Stimulated activated CD8-positive, alpha-beta memory T cell treated with anti-CD3 and anti-CD28 coated beads, Interleukin-15, amount 100 ng/mL, for 1 hour (primary cell): ENCODE data around the gene ARAP2.

Experiments used
- DNase-seq: peaks from one replicate; pipeline ENCODE4 v3.0.0-alpha.2; 2020; ENCODE audit warnings: low read depth

The ARAP2 gene

DNA sequence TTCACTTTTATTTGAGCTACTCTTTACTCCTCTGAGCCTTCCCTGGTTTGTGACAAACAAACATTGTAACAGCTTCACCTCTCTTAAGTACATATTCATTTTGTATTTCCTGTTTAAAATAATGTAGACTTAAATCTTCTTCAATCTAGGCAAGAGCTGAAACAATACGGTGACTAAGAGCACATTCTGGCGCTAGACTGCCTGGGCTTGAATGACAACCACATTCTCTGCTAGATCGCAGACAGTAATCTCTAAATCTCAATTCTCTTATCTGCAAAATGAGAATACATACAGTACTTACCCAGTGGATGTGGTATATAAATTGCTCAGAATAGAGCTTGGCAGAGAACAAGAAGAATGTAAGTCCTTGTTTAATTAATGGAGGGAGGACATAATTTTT lies 144.8 kb downstream of the ARAP2 start:
- no peak for DNase-seq

DNA sequence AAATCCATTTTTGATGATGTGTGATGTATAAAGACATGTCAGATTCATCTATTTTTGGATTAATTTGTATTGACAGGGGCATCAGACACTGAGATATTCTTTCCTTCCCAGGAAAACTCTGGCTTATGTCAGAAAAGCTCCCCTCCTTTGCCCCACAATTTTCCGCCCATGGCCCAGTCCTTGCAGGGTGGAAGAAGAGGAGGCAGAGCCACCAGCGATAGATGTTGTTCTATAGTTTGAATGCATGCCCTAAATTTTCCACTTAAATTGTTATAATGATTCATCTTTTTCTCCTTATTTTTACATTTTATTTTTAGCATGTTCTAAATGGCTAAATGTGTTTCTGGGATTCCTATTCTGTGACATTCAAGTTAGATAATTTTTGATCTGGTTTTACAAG lies 149.3 kb downstream of the ARAP2 start:
- DNase-seq, result no peak

DNA sequence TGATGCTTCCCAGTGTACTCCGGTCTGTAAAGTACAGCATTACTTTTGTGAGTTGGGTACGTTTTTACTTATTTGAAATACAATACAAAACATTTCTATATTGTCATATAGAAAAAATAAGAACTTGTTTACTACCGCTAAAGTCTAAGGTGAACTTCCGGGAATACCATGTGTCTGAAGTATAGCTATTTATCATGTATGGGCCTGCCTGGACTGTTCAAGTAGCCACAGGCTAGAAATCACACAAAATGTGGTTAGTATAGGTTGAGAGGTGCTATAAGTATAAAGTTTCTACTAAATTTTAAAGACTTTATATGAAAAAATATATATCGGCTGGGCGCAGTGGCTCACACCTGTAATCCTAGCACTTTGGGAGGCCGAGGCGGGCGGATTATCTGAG lies 152.3 kb downstream of the ARAP2 start:
- no peak for DNase-seq

DNA sequence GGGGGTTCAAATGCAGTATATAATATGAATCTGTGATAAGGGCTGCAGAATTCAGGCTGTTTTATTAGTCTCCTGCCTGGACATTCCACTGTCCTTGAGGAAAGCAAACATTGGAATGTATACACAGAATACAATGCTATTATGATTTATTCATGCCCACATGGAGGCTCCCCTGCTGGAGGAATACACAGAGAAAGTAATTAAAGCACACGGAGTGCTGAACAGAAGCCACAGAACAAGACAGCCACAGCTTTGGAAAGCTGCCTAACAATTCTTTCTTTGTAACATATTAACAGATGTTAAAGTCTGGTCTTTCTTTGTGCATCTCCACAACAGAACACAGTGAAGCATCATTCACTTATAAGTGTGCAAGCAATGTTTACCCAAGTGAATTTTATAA lies 155.8 kb downstream of the ARAP2 start:
- no peak for DNase-seq

DNA sequence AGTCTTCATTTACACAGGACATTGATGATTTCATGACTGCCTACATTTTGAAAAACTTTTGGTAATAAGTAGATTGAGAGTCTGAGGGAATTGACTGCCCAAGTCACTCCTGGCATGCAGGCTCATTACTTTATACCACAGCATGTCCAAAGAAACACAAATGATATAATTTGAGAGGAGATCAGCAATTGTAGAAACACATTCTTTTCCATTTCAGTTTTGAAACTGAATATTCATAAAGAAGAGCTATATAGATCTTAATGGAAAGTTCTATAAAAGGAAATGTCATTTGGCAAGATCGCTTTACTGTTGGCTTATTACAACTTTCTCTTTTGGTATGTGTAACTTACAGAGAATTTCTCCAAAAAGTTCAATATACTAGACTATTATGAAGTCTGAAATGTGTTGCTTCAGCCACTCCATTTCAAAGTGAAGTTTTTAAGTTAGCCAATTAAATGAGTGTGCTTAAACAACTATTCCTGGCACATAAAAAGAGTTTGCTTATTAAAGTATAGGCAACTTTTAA lies 158.0 kb downstream of the ARAP2 start:
- no peak for DNase-seq

DNA sequence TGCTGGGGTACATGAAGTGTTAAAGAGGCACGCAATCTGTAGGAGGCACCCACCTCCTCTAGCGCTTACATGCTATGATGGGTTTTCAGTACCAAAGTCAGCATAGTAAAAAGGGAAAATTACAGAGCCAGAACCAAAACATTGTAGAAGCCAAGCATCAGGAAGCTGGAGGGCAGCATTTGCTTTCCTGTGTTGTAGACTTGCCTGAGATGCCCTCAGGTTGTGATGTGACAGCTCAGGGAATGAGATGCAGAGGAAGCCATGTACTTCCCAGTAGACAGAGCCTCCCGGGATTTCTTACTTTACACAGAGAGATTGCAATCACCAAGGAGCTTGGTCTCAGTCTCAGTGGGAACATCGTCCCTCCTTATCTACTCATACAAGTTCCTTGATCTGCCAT lies 161.5 kb downstream of the ARAP2 start:
- no peak for DNase-seq

DNA sequence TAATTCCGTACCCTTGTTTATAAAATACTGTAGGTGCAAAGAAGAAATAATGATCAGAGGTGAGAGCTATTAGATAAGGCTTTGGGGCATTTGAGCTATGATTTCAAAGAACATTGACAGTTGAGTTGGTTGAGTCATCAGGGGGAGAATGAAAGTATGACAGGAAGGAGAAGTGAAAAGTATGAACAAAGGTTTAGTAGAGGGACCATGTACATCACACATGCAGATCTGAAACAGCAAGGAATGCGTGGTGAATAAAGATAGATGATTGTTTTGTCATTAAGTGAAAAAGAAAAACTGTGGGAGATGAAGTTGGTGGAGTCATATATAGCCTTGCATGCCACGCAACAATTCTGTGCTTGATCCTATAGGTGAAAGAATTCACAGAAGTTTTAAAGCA lies 163.1 kb downstream of the ARAP2 start:
- DNase-seq, result no peak

DNA sequence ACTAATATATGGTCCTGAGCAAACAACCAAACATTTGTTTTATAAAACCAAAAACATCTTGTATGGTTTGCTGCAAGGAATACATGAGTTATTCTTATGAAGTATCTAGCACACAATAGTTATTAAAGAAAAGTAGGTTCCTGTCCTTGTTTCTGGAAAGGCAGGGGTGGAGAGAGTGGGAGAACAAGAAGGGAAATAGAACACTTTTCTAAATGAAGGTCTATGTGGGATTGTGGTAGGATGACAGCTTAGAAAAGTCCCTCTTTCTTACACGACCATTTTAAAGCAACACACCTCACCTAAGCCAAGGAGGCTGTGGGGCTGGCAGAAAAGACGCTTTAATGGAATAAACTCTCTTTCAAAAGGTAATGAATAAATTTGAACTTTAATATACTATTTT lies 164.6 kb downstream of the ARAP2 start:
- no peak for DNase-seq

DNA sequence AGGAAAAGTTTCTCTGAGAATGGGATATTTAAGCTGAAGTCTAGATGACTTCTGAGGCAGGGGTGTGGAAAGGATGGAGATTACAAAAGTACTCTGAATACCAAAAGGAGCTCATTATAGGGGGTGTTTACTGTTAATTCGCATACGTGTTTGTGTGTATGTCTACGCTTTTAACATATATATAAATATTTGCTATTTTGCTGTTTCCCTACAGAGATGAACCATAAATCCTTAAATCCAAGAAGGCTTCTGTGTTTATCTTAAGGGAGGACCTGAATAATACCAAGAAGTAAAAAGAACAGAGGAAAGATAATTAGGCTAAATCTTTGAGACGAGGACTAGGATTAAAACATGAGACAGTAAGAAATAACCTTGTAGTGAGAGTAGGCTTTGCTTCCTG lies 166.0 kb downstream of the ARAP2 start:
- no peak for DNase-seq

DNA sequence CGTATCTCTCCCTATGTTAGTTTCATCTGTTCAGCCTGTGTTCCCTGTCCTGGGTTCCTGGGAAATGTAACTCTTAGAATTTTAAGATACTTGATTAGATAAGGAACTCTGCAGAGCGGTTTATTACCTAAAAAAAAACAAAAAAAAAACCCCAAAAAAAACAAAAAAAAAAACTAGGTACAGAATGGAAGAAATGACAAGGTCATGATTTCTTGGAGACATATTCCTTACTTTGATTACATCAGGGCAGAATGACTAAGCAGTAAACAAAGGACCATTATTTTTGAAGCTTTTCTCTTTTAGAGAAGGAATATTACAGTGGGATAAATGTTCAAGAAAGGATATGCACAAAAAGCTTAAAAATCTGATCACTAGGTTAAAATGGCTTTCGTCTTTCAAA lies 171.8 kb downstream of the ARAP2 start:
- no peak for DNase-seq

DNA sequence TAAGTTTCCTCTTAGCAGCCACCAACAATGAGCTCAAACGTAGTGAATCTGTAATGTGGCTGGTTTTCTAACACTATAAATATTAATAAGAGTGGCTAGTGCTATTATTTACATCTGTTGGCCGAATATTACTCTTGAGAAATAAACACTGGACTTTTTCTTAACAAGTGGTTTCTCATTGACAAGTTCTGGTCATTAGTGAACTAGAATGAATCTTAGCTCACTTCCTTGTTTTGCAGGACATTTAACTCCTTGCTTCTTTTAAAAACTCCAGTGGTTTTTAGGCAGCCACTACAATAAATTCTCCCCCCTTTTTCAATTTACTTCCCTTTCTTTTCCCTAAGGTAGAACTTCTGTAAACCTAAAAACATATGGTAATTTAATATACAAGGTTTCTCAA lies 177.2 kb downstream of the ARAP2 start:
- DNase-seq, result no peak

DNA sequence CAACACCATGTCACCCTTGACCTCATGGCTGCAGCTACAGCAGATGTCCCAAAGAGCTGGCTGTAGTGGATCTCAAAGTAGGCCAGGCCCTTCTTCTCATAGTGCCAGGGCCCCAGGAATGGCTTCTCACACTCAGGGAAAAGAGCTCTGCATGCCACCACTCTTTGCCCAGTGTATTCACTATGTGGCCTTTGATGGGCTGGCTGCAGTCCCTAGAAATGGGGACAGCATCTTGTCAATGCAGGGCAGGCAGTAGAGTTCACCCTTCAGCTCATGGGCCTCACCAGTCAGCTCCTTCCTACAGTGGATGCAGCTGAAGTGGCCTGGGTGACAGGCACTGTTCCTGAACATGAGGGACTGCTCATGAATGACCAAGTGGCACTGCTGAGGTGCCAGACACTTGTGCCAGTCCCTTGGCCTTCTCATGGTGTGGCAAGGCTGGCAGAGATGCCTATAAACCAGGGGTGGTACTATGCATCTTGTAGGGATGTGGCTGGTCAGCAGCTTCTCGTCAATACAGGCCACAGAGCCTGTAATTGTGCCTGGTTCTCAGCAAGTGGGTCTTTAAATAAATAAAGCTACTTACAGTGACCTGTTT lies 178.9 kb downstream of the ARAP2 start:
- no peak for DNase-seq

DNA sequence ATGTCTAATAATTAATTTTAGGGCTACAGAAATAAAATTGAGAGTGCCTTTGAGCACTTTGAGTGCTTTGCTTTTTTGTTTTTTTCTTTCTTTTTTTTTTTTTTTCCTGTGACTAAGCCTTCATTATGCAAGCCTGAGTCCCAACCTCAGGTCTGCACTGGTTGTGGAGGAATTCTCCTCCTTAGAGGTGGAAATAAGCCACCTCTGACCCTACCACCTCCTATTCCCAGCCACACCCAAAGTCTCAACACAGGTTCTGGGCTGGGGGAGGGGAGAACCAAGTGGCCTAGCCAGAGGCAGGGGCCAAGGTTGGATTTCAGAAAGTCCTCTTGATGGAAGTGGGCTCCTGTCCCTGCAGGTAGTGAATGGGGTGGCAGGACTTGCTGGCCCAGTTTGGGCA lies 180.2 kb downstream of the ARAP2 start:
- DNase-seq, result no peak

DNA sequence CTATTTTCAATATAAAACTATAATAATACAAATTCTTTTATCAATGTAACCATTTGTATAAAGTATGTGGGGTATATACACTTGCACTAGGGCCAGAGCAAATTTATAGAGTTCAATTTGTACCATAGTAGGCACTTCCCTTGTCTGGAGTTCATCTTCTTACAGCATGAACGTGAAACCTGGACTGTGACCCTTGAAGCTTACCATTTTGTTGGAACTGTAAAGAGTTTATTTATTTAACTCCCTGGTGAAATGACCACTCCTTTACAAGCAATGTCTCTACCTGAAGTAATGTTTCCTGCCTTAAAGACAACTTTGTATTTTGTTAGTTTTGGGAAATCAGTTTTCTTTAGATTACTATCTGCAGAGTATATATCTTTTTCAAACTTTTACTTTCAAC lies 188.2 kb downstream of the ARAP2 start:
- no peak for DNase-seq

DNA sequence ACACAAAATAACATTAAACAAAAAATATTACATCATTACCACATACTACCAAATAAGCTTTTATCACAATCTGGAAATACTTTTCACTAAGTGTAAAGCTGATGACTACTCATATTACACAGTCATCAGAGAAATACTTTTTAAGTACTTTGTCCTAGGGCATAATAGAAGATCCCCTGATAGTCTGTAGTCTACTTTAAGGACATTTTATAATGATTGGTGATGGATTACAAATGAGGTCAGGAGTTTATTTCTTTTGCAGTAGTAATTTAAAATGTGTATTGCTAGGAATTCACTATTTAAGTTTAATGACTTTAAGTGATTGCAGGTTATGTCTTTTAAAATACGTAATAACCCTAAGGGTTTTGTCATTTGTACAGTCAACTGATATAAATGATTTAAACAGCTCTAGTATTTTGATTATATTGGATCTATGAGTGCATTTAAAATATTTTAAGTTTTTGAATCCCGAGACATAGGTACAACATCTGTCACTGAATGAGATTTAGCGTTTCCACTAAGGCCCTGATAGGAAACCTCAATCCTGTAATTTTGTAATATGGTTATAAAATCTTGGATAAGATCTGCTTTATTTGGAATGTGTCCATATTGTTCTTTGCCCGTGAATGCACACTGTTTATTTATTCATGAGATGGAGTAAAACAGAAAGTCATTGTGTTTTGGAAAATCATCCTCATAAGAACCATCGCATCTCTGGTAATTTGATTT lies 189.5 kb downstream of the ARAP2 start:
- no peak for DNase-seq

DNA sequence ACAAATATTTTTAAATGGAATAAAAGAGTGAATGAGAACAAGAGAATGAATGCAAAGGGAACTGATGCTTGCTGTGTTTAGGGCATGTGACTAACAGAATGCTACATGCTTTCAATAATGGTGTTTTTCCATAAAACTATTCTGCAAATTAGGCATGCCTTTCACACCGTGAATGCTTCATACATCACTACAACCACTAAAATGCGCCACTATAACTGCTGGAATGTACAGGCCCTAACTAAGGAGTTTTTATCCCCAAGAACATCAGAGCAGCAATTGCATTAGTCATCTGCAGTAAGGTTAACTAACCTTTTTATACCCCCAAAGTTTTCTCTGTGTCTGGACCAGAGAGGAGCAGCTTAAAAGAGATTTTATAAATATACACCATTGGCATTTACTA lies 190.4 kb downstream of the ARAP2 start:
- DNase-seq, result no peak

DNA sequence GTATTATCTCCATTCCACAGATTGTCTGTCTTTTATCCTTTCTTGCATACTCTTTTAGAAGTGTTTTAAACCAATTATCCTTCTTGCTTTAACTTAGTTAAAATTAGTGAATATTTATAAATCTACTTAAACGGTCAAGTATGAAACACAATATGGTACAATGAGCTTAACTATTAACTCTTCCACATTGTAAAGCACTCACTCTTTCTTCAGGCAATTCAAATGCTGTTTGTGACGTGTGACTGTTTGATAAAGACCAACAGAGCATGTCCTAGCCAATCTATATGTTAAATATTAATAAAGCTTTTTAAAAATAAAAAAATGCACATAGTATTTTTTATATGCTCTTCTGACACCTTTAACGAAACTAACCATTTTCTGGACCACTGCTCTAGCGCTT lies 192.7 kb downstream of the ARAP2 start:
- no peak for DNase-seq

DNA sequence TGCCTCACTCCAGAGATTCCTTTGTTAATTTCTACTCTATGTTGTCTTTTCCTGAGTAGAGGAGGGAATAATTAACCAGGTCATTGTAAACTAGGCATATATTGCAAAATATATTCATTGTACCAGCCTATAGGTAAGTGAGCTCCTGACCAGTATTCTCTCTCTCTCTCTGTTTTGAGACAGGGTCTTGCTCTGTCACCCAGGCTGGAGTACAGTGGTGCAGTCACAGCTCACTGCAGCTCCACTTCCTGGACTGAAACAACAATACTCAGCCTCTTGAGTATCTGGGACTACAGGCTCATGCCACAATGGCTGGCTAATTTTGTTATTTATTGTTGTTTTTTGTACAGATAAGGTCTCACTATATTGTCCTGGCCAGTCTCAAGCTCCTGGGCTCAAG lies 198.3 kb downstream of the ARAP2 start:
- DNase-seq, result no peak

DNA sequence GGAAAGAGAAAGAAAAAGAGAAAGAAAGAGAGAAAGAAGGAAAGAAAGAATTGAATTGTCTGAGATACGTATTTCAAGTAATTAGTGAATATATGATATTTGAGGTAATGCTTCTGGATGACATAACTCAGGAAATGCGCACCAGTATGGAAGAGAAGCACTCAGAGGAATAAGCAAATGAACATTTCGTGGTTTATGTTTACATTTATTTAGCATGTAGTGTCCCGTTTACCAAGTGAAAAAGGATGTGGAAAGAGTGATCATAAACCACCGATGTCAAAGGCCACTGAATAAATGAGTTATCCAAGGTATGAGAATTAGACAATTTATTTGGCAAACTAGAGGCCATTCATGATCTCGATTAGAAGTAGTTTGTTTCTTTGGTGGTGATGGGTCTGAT lies 200.4 kb downstream of the ARAP2 start:
- no peak for DNase-seq

DNA sequence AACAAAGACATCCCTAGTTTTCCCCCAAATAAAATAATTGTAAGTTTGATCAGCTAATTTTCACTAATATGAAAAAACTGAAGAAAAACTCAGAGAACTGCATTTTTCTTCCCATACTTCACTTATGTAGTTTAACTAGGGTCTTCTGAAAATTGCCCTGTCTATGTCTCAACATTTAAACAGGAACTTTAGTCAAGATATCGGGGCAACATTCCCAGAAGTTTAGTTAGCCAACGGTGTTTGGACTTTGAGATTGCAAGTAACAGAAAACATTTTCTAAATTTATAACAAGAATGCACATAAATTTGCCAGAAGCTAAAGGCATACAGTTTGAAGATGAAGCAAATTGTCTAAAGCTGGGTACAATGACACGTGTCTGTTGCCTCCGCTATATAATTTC lies 201.1 kb downstream of the ARAP2 start:
- no peak for DNase-seq

DNA sequence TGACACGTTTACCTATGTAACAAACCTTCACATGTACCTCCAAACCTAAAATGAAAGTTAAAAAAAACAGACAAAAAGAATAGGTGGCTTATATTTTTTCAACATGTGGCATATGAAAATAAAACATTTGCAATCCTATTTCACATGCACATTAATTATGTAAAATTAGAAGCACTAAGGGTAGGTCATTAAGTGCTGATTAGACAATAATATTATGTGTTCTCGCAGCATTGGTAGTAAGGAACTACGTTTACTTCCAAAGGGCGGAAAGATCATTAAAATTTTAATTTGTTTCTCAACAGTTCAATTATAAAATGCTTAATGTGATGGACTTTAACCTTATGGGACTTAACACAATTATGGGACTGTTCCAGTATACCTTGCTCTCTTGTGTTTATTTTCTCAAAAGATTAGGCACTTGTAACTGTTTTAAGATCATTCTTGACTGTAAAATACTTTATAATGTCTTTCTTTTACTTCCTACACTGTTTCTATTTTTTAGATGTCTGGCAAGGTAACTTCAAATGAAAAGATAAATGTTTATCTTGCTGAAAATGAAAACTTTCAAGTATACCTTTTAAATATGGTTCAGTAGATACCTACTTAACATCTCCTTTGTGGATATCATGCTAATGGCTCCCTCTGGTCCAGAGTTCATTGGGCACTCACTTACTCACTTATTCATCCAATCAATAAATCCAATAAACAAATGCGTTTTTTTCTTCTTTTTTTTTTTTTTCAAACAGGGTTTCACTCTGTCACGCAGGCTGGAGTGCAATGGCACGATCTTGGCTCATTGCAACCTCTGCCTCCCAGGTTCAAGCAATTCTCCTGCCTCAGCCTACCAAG lies 202.0 kb downstream of the ARAP2 start:
- DNase-seq, result no peak

DNA sequence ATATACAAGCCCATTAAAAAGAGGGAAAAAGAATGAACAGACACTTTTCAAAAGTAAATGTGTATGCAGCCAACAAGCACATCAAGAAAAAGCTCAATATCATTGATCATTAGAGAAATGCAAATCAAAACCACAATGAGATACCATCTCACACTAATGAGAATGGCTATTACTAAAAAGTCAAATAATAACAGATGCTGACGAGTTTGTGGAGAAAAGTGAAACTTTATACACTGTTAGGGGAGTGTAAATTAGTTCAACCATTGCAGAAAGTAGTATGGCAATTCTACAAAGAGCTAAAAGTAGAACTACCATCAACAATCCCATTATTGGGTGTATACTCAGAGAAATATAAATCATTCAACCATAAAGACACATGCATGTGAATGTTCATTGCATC lies 203.0 kb downstream of the ARAP2 start:
- no peak for DNase-seq

DNA sequence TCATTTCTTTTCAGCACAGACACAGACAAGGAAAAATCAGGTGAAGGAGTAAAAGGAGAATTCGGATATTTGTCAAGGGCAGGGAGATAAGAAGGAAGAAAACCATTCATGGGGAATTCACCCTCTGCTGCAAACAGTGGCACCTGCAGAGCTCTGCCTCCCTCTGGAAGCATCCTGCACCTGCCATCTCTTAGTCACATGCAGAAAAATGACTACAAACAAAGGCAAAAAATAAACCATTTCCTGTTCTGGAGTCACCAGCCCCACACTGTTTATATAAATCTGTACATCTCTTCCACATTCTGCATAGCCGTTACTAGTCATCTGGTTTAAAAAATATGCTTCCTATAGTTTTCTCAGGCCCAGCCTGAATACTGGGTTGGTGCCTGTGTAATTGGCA lies 205.3 kb downstream of the ARAP2 start:
- no peak for DNase-seq
